HEK293T (cell line): ENCODE data around the gene SHC4.

Experiments
- CTCF ChIA-PET: fragments of 350-600 bp; formaldehyde crosslinking; extraction: SDS; loops from one replicate; lab custom pipeline; 2021; ENCODE audit warnings: antibody characterized with exemption, inconsistent platforms; lab: Yijun Ruan, JAX
- POLR2A ChIA-PET: fragments of 350-600 bp; formaldehyde crosslinking; extraction: SDS; loops from one replicate; lab custom pipeline; 2020; ENCODE audit warnings: antibody characterized with exemption, inconsistent platforms; lab: Yijun Ruan, JAX
- DNase-seq: peaks from one replicate; pipeline ENCODE4 v3.0.0; 2012; ENCODE audit warnings: mixed read lengths; ENCODE audit errors: extremely low spot score
- ARNT ChIP-seq: fragments of 450-650 bp; IDR thresholded peaks from 2 replicates; pipeline ENCODE4 v1.6.1; 2017; ENCODE audit warnings: mild to moderate bottlenecking
- BHLHE40 ChIP-seq: fragments of 450-650 bp; IDR thresholded peaks from 2 replicates; pipeline ENCODE4 v1.6.1; 2016; ENCODE audit warnings: mild to moderate bottlenecking, moderate library complexity, borderline replicate concordance
- CTBP1 ChIP-seq: fragments of 450-650 bp; IDR thresholded peaks from 2 replicates; pipeline ENCODE4 v1.6.1; 2016; ENCODE audit warnings: borderline replicate concordance
- ELF4 ChIP-seq: fragments of 450-650 bp; IDR thresholded peaks from 2 replicates; pipeline ENCODE4 v1.6.1; 2017; ENCODE audit warnings: antibody characterized with exemption
- FOXA1 ChIP-seq: fragments of 450-650 bp; IDR thresholded peaks from 2 replicates; pipeline ENCODE4 v1.6.1; 2016; ENCODE audit warnings: mild to moderate bottlenecking
- FOXK2 ChIP-seq: fragments of 450-650 bp; IDR thresholded peaks from 2 replicates; pipeline ENCODE4 v1.6.1; 2016; ENCODE audit warnings: mild to moderate bottlenecking
- FOXM1 ChIP-seq: fragments of 450-650 bp; IDR thresholded peaks from 2 replicates; pipeline ENCODE4 v1.6.1; 2017; ENCODE audit warnings: mild to moderate bottlenecking, borderline replicate concordance
- HDGF ChIP-seq: fragments of 450-650 bp; IDR thresholded peaks from 2 replicates; pipeline ENCODE4 v1.6.1; 2017; ENCODE audit warnings: antibody characterized with exemption, borderline replicate concordance
- L3MBTL2 ChIP-seq: fragments of 450-650 bp; conservative IDR thresholded peaks from 2 replicates; pipeline ENCODE4 v1.6.1; 2016; ENCODE audit warnings: mild to moderate bottlenecking
- LEF1 ChIP-seq: fragments of 450-650 bp; IDR thresholded peaks from 2 replicates; pipeline ENCODE4 v1.6.1; 2017; ENCODE audit warnings: mild to moderate bottlenecking, borderline replicate concordance
- NFRKB ChIP-seq: fragments of 450-650 bp; IDR thresholded peaks from 2 replicates; pipeline ENCODE4 v1.6.1; 2016; ENCODE audit warnings: mild to moderate bottlenecking, moderate library complexity
- SP1 ChIP-seq: fragments of 450-650 bp; IDR thresholded peaks from 2 replicates; pipeline ENCODE4 v1.6.1; 2017
- SUZ12 ChIP-seq: fragments of 450-650 bp; IDR thresholded peaks from 2 replicates; pipeline ENCODE4 v1.6.1; 2016; ENCODE audit warnings: mild to moderate bottlenecking
- TARDBP ChIP-seq: fragments of 450-650 bp; IDR thresholded peaks from 2 replicates; pipeline ENCODE4 v1.6.1; 2016
- ZNF384 ChIP-seq: fragments of 450-650 bp; IDR thresholded peaks from 2 replicates; pipeline ENCODE4 v1.6.1; 2016
- TF ChIP-seq, protein P1 (sequence below): fragments of 450-650 bp; IDR thresholded peaks from 2 replicates; pipeline ENCODE4 v1.6.1; 2016

The SHC4 gene

DNA sequence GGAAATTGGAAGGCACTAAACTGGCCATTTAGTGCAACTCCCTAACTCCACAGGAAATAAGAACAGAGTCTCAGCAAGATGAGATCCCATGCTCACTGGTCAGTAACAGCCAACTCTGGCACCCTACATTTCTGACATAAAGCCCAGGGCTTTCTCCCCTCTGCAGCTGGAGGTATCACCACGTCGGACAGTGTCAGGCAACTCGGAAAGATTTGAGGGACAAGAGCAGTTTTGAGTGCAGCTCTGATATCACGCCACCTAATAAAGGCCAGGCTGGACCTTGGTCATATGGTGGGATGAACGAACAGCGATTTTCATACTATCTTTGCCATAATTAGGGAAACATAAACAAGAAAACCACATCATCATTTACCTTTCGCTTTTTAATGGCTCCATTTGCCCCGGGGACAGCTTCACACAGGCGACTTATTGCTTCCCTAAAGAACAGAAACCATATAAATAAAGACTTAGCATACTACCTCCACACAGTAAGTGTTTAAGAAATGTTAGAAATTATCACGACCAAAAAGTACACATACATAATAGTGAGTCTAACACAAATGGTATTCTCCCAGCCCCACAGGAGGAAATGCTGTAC lies 73.2 kb downstream of the SHC4 start:
- CTCF ChIA-PET = interaction anchor here (0.5 to 2.2 kb wide), 4 partner anchors 16 to 85 kb away, joined by 3 to 9 read pairs (median 4); no protein-coding TSS in a partner anchor
- POLR2A ChIA-PET = interaction anchor here (1.1 to 6.0 kb wide), 5 partner anchors 10 to 85 kb away, joined by 3 to 51 read pairs (median 8); partner anchors contain the start of genes EID1 and SHC4
- no peak for DNase-seq
- no peak for TF ChIP-seq ELF4
- no peak for TF ChIP-seq SUZ12

DNA sequence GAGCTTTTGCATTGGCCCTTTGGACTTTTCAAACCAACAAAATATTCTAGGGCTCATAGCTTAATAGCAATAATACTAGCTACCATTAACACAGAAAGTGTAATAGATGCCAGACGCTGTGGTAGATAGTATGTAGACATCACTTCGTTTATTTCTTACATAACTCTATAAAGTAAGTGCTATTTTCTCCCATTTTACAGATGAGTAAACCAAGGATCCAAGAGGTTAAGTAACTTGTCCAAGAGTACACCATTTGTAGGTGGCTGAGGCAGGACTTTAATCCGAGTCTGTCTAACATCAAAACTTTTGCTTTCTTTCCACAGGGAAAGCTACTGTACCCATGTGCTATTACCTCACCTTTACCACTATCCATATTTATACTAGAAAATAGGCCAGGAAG lies 73.8 kb downstream of the SHC4 start:
- CTCF ChIA-PET = interaction anchor here (0.5 to 2.2 kb wide), 3 partner anchors 52 to 86 kb away, joined by 3 to 9 read pairs (median 6); no protein-coding TSS in a partner anchor
- TF ChIP-seq BHLHE40 (no peak), FOXA1 (no peak), L3MBTL2 (no peak), SUZ12 (no peak), ARNT (no peak), TARDBP (no peak), FOXK2 (no peak)
- DNase-seq = no peak
- POLR2A ChIA-PET = interaction anchor here (1.1 to 6.0 kb wide), 4 partner anchors 10 to 86 kb away, joined by 3 to 51 read pairs (median 6); partner anchors contain the start of genes EID1 and SHC4

GRCh38 chr15:48888836-48889235 lies 74.9 kb downstream of the SHC4 start:
- no peak for DNase-seq
- ChIA-PET CTCF (interaction anchor here (1.2 kb wide), 1 partner anchor 87 kb away, joined by 3 read pairs; no protein-coding TSS in a partner anchor), POLR2A (interaction anchor here (6.0 kb wide), 1 partner anchor 11 kb away, joined by 51 read pairs; the partner anchor contains the start of gene EID1)
- TF ChIP-seq NFRKB = no peak
- TF ChIP-seq LEF1 = no peak
- TF ChIP-seq ELF4 = no peak
- TF ChIP-seq HDGF = no peak
- no peak for TF ChIP-seq SP1
- TF ChIP-seq FOXA1 = no peak
- TF ChIP-seq L3MBTL2 = no peak
- no peak for TF ChIP-seq BHLHE40
- no peak for TF ChIP-seq SUZ12
- TF ChIP-seq CTBP1 = no peak
- no peak for TF ChIP-seq FOXM1
- no peak for TF ChIP-seq ZNF384
- TF ChIP-seq FOXK2 = no peak
- TF ChIP-seq, protein P1, sequence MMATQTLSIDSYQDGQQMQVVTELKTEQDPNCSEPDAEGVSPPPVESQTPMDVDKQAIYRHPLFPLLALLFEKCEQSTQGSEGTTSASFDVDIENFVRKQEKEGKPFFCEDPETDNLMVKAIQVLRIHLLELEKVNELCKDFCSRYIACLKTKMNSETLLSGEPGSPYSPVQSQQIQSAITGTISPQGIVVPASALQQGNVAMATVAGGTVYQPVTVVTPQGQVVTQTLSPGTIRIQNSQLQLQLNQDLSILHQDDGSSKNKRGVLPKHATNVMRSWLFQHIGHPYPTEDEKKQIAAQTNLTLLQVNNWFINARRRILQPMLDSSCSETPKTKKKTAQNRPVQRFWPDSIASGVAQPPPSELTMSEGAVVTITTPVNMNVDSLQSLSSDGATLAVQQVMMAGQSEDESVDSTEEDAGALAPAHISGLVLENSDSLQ = no peak
- TF ChIP-seq TARDBP = no peak
- no peak for TF ChIP-seq ARNT

DNA sequence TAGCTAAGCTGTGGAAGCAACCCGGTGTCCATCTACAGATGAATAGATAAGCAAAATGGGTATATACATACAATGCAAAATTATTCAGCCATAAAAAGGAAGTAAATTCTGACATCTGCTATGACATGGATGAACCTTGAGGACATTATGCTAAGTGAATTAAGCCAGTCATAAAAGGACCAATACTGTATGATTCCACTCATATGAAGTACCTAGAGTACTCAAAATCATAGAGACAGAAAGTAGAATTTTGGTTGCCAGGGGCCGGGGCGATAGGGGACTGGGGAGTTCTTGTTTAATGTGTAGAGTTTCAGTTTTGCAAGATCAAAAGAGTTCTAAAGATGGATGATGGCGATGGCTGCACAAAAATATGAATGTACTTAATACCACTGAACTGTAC lies 75.5 kb downstream of the SHC4 start:
- POLR2A ChIA-PET = interaction anchor here (6.0 kb wide), 1 partner anchor 10 kb away, joined by 51 read pairs; the partner anchor contains the start of gene EID1
- CTCF ChIA-PET = interaction anchor here (1.2 kb wide), 1 partner anchor 87 kb away, joined by 3 read pairs; no protein-coding TSS in a partner anchor
- TF ChIP-seq ZNF384 = no peak
- TF ChIP-seq SUZ12 = no peak
- TF ChIP-seq ELF4 = no peak
- TF ChIP-seq LEF1 = no peak
- no peak for TF ChIP-seq BHLHE40
- no peak for TF ChIP-seq TARDBP
- TF ChIP-seq NFRKB = no peak
- TF ChIP-seq, protein P1 = no peak
- no peak for DNase-seq

DNA sequence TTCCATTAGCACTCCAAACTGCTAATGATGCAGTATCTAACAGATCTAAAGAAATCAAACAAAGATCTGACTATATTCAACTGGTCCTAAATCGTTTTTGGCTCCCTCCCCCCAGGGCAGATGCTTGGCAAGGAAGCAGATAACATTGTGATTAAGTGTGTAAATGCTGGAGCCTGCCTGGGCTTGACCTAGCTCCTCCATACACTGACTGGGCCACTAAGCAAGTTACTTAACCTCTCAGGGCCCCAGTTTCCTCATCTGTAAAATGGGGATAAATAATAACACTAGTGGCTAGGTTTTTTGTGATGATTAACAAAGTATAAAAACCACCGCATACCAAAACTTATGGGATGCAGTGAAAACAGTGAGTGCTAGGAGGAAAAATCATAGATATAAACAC lies 76.6 kb downstream of the SHC4 start:
- CTCF ChIA-PET = no interaction called here
- POLR2A ChIA-PET = interaction anchor here (6.0 kb wide), 1 partner anchor 9 kb away, joined by 51 read pairs; the partner anchor contains the start of gene EID1
- DNase-seq = no peak
- TF ChIP-seq SUZ12 (no peak), TARDBP (no peak), ZNF384 (no peak), BHLHE40 (no peak), L3MBTL2 (no peak), CTBP1 (no peak), HDGF (no peak), NFRKB (no peak), ARNT (no peak), SP1 (no peak), ELF4 (no peak), FOXK2 (no peak), FOXA1 (no peak)
- TF ChIP-seq, protein P1 = no peak

DNA sequence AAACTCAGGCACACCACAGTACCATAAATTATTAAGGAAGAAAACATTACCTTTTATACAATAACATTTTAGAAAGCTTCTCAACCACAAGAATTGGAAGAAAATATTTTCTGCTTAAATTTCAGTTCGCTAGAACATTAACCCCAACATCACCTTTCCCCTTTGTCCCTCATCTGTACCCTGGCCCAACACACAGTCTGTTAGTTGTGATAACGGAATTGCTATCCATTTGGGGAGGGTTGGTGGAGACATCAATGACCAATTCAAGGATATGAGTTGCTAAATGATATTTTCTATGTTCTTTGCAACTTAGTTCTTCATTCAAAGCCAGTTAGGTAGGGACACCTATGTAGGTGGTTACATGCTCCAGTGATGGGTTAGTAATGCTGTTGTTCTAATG lies 80.0 kb downstream of the SHC4 start:
- POLR2A ChIA-PET = no interaction called here
- no peak for DNase-seq
- TF ChIP-seq CTBP1 (no peak), FOXA1 (no peak), FOXM1 (no peak), LEF1 (no peak)
- TF ChIP-seq, protein P1 = no peak
- CTCF ChIA-PET = no interaction called here
